GM23338 (cell line): ENCODE results near the gene SH2D4B. TPM values are rescaled to one million over a fixed set of nuclear protein-coding genes. Genes with fewer than 3 reads are reported as not detected.

Source experiments
- ATAC-seq: fragments of 200-7000 bp; cut with Tn5 transposase; 3 replicates; pipeline ENCODE4 v1.9.1; 2020
- DNase-seq: peaks from one replicate; pipeline ENCODE4 v3.0.0-alpha.2; 2015; ENCODE audit warnings: low spot score
- H2AFZ ChIP-seq: fragments of 200-600 bp; sonication (generic); 2 replicates; pipeline ENCODE4 v1.8.0; 2016; ENCODE audit warnings: antibody characterized with exemption, mild to moderate bottlenecking, moderate library complexity
- H3F3A ChIP-seq: fragments of 200-600 bp; sonication (generic); replicated peaks from 2 replicates; pipeline ENCODE4 v1.8.0; 2017; ENCODE audit warnings: antibody characterized with exemption, mixed run types, low read depth
- H3K27ac ChIP-seq: fragments of 200-600 bp; sonication (generic); 2 replicates; pipeline ENCODE4 v1.6.1; 2016; ENCODE audit warnings: low read depth
- H3K27me3 ChIP-seq: fragments of 200-600 bp; sonication (generic); 2 replicates; pipeline ENCODE4 v1.8.0; 2016; ENCODE audit warnings: mild to moderate bottlenecking, mixed run types, moderate library complexity; ENCODE audit not compliant: insufficient read depth
- H3K36me3 ChIP-seq: fragments of 200-600 bp; sonication (generic); 2 replicates; pipeline ENCODE4 v1.8.0; 2016; ENCODE audit warnings: mild to moderate bottlenecking; ENCODE audit not compliant: insufficient read depth
- H3K4me1 ChIP-seq: fragments of 200-600 bp; sonication (generic); 2 replicates; pipeline ENCODE4 v1.8.0; 2016; ENCODE audit warnings: mild to moderate bottlenecking, moderate library complexity; ENCODE audit not compliant: insufficient read depth
- H3K4me2 ChIP-seq: fragments of 200-600 bp; sonication (generic); 2 replicates; pipeline ENCODE4 v1.7.1; 2017; ENCODE audit warnings: mixed run types
- H3K4me3 ChIP-seq: fragments of 200-600 bp; sonication (generic); 2 replicates; pipeline ENCODE4 v1.6.1; 2016; ENCODE audit warnings: mixed run types
- H3K79me2 ChIP-seq: fragments of 200-600 bp; sonication (generic); replicated peaks from 2 replicates; pipeline ENCODE4 v1.8.0; 2017; ENCODE audit warnings: mild to moderate bottlenecking; ENCODE audit not compliant: insufficient read depth
- H3K9me2 ChIP-seq: fragments of 200-600 bp; sonication (generic); 2 replicates; pipeline ENCODE4 v1.8.0; 2017; ENCODE audit not compliant: insufficient read depth
- H4K20me1 ChIP-seq: fragments of 200-600 bp; sonication (generic); replicated peaks from 2 replicates; pipeline ENCODE4 v1.8.0; 2017; ENCODE audit warnings: mild to moderate bottlenecking; ENCODE audit not compliant: insufficient read depth
- H3K27ac Mint-ChIP-seq: 2 replicates; pipeline ENCODE4 v1.8.0; 2020; ENCODE audit warnings: inconsistent platforms, mild to moderate bottlenecking, moderate library complexity, mixed read lengths
- H3K27me3 Mint-ChIP-seq: 3 replicates; pipeline ENCODE4 v1.8.0; 2022; ENCODE audit warnings: low read depth, mild to moderate bottlenecking, moderate library complexity, mixed read lengths, inconsistent platforms; ENCODE audit not compliant: insufficient read depth, poor library complexity
- H3K36me3 Mint-ChIP-seq: 3 replicates; pipeline ENCODE4 v1.8.0; 2021; ENCODE audit warnings: low read depth, mild to moderate bottlenecking, inconsistent platforms, moderate library complexity, mixed read lengths
- H3K4me1 Mint-ChIP-seq: 3 replicates; pipeline ENCODE4 v1.8.0; 2020; ENCODE audit warnings: mild to moderate bottlenecking, inconsistent platforms, mixed read lengths
- H3K4me3 Mint-ChIP-seq: 3 replicates; pipeline ENCODE4 v1.8.0; 2021; ENCODE audit warnings: moderate library complexity, mild to moderate bottlenecking, inconsistent platforms, mixed read lengths
- H3K9me3 Mint-ChIP-seq: 3 replicates; pipeline ENCODE4 v1.8.0; 2020; ENCODE audit warnings: moderate library complexity, mild to moderate bottlenecking, inconsistent platforms, mixed read lengths
- CREB1 ChIP-seq: fragments of 250-450 bp; sonication (Bioruptor Pico); IDR thresholded peaks from 2 replicates; pipeline ENCODE4 v1.5.0; 2020; ENCODE audit warnings: low read depth, mild to moderate bottlenecking, moderate library complexity
- CTCF ChIP-seq, 2 experiments: fragments of 200-600 bp in 1 of 2; sonication (generic) in 1 of 2; conservative IDR thresholded peaks; 2 replicates each; pipeline versions ENCODE4 v1.5.1 to v1.6.1; 2016 to 2017; ENCODE audit warnings: antibody characterized with exemption in 2 of 2, low read depth in 2 of 2, mild to moderate bottlenecking in 2 of 2, moderate library complexity in 1 of 2
- EZH2 ChIP-seq: fragments of 200-600 bp; sonication (generic); IDR thresholded peaks from one replicate; pipeline ENCODE4 v1.8.0; 2017; ENCODE audit warnings: antibody characterized with exemption, mild to moderate bottlenecking, low read depth; ENCODE audit not compliant: unreplicated experiment
- POLR2AphosphoS5 ChIP-seq: IDR thresholded peaks from 2 replicates; pipeline ENCODE4 v1.6.1; 2016; ENCODE audit warnings: antibody characterized with exemption, low read depth
- ZNF114 ChIP-seq: fragments of 250-450 bp; sonication (Bioruptor Pico); IDR thresholded peaks from 2 replicates; pipeline ENCODE4 v1.5.0; 2020; ENCODE audit warnings: mild to moderate bottlenecking, moderate library complexity
- ZNF462 ChIP-seq: fragments of 250-450 bp; sonication (Bioruptor Pico); IDR thresholded peaks from 2 replicates; pipeline ENCODE4 v1.5.0; 2020; ENCODE audit warnings: mild to moderate bottlenecking, moderate library complexity
- polyA plus RNA-seq: library from polyadenylated mRNA; unstranded; fragments of >200 nt; fragmentation: Nextera tagmentation; extraction: Ambion mirVana; gene quantifications from 2 replicates; pipeline ENCODE4 v1.2.1, GENCODE V29; 2016
- total RNA-seq: library from RNA; depleted of rRNA; stranded (reverse); fragments of >200 nt; shearing (Covaris generic); gene quantifications from 2 replicates; pipeline ENCODE4 v1.2.3, GENCODE V29; 2014

Gene SH2D4B
- total and polyA plus RNA-seq, 2 experiments from 2014 or later, result 0.08 TPM; not detected in 1

DNA sequence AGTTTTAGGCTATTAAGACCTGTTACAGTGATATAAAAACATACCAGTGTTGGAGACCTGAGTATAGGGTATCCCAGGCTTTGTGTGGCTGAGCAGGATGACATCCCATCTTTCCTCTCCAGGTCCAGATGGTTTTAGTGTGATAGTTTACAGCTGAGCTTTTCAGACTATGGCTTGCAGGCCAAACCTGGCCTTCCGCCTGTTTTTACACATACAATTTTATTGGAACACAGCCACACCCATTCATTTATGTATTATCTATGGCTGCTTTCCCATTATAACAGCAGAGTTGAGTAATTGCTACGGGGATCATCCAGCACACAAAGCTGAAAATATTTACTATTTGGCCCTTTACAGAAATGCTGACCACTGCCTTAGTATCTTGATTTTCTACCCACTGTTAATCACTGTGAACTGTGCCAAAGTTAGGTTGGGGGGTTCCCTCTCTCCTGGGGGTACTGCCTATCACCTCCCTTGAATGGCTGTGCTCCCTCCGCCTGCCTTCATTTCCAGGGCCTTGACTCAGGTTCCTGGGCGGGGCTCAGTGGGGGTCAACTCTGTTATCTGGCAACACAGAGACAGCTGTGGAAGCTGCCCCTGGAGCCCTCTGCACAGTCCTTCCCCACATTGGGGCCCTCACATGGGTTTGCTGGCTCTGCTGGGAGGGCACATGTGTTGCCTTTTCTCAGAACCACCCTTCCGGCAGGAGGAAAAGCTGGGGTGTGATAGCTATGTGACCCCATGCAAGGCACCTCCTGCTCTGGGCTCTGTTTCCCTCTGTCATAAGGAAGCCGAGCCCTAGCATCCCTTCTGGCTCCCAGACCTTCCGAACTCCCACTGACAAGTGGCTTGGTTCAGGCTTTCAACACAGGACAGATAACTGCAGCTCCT is 40.3 kb upstream of the SH2D4B start (continued):
- TF ChIP-seq ZNF462 (CRISPR knock-in tag), result no peak

DNA sequence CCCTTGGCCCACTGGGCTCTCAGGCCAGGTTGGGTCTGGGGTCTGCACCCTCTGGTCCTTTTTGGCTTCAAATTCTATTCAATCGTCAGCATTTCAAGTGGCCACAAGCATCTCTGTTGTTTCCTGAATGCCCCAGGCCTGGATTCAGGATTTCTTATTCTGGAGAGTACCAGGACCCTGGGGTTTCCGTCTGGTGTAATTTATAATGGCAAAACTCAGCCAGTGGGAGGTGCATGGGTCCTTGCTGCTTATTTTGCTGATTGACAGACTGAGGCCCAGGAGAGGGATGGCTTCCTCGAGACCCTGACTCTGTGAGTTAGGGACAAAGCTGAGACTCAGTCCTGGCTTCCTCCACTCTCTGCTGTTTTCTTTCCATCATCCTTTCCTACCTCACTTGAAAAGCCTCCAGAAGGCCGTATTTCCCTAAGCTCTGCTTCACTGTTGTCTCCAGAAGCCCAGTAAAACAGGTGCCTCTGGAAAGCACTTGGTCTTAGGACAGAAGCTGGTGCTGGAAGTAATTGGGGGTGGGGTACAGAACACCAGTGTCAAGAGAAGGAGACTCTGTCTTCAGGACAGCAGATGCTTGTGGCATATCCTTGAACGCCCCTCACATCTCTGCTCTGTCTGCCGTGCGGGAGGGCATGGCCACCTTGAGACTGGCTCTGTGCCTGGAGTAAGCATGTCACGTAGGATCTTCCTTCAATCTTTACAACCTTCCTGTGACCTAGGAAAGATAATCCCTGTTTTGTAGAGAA is 39.4 kb upstream of the SH2D4B start:
- no peaks in the 10 kb centered on the region; the same call in 2 of the 3 replicates for H3K9me3 Mint-ChIP-seq
- no peak for TF ChIP-seq CTCF (conservative IDR thresholded peaks at IDR 0.05; ENCODE audit: low read depth in 2 of 2)
- TF ChIP-seq CREB1 (CRISPR knock-in tag), result no peak
- no peak for TF ChIP-seq ZNF114
- no peak for TF ChIP-seq EZH2
- no peak for TF ChIP-seq POLR2AphosphoS5
- H3K36me3 Mint-ChIP-seq, result peaks cover 11% of the 10 kb centered on the region; the same call in 1 of the 3 replicates
- no peak overlapping the region for H2AFZ ChIP-seq
- H3K4me3 ChIP-seq, result no peak overlapping the region
- H3K27me3 ChIP-seq, result no peaks in the 10 kb centered on the region
- no peak for ATAC-seq
- peaks cover 42% of the 10 kb centered on the region for H3K4me1 Mint-ChIP-seq
- H3K9me2 ChIP-seq, result no peaks in the 10 kb centered on the region
- H3K4me1 ChIP-seq, result peaks cover 8% of the 10 kb centered on the region; the same call in 1 of the 2 replicates
- DNase-seq, result no peak
- no peaks in the 10 kb centered on the region for H3F3A ChIP-seq
- no peak overlapping the region for H3K27ac ChIP-seq
- no peaks in the 10 kb centered on the region for H3K36me3 ChIP-seq
- H3K27ac Mint-ChIP-seq, result peak overlapping the region; percentile 80
- H4K20me1 ChIP-seq, result peaks cover 23% of the 10 kb centered on the region
- H3K4me2 ChIP-seq, result no peak overlapping the region
- peaks cover 5% of the 10 kb centered on the region for H3K27me3 Mint-ChIP-seq
- peaks cover 88% of the 10 kb centered on the region for H3K79me2 ChIP-seq
- H3K4me3 Mint-ChIP-seq, result no peak overlapping the region
